MM.1S (cell line): ENCODE data around the gene TET2.

Source experiments
- EZH2phosphoT487 ChIP-seq: fragments of 300-600 bp; sonication (generic); IDR thresholded peaks from 2 replicates; pipeline ENCODE4 v1.6.1; 2018; ENCODE audit warnings: antibody characterized with exemption, low read length
- TF ChIP-seq, protein P1 (sequence below): fragments of 300-600 bp; sonication (generic); IDR thresholded peaks from 2 replicates; pipeline ENCODE4 v1.5.1; 2016; ENCODE audit warnings: antibody characterized with exemption, low read length, mixed read lengths

DNA sequence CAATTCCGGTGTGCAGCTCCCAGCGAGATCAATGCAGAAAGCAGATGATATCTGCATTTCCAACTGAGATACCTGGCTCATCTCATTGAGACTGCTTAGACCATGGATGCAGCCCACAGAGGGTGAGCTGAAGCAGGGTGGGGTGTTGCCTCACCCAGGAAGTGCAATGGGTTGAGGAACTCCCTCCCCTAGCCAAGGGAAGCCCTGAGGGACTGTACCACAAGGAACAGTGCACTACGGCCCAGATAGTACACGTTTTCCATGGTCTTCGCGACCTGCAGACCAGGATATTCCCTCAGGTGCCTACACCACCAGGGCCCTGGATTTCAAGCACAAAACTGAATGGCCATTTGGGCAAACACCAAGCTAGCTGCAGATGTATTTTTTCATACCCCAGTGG is 150.0 kb downstream of the TET2 start:
- TF ChIP-seq, protein P1, sequence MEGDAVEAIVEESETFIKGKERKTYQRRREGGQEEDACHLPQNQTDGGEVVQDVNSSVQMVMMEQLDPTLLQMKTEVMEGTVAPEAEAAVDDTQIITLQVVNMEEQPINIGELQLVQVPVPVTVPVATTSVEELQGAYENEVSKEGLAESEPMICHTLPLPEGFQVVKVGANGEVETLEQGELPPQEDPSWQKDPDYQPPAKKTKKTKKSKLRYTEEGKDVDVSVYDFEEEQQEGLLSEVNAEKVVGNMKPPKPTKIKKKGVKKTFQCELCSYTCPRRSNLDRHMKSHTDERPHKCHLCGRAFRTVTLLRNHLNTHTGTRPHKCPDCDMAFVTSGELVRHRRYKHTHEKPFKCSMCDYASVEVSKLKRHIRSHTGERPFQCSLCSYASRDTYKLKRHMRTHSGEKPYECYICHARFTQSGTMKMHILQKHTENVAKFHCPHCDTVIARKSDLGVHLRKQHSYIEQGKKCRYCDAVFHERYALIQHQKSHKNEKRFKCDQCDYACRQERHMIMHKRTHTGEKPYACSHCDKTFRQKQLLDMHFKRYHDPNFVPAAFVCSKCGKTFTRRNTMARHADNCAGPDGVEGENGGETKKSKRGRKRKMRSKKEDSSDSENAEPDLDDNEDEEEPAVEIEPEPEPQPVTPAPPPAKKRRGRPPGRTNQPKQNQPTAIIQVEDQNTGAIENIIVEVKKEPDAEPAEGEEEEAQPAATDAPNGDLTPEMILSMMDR: no peak
- TF ChIP-seq EZH2phosphoT487: no peak
